GM18511 (cell line): ENCODE data around the gene RUFY1.
"Not testable (repeated sequence)": the region's sequence is repeated elsewhere in the genome, so short reads cannot be mapped to it uniquely, and the experiment has no call there.

Experiments used
- ATAC-seq: cut with Tn5 transposase; IDR thresholded peaks from one replicate; pipeline ENCODE4 v1.9.1; 2021; ENCODE audit warnings: mild to moderate bottlenecking, moderate library complexity; ENCODE audit not compliant: unreplicated experiment

Gene RUFY1

DNA sequence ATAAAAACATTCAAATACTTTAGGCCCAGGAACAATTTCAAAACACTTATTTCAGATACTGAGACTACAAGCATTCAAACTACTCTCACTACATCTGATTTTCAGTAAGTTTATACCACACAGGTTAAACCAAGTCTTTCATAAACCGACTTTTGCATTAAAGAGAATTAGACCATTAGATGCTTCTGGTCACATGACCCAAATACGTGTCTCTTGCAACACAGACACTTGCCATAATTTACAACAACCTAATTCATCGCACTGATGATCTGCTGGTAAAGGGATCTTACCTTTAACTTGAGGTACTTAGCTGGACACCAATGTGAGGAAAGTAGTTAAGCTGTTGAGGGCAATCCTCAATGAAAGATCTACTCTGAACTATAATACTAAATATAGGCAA lies 69.9 kb downstream of the RUFY1 start:
- ATAC-seq, result no peak

DNA sequence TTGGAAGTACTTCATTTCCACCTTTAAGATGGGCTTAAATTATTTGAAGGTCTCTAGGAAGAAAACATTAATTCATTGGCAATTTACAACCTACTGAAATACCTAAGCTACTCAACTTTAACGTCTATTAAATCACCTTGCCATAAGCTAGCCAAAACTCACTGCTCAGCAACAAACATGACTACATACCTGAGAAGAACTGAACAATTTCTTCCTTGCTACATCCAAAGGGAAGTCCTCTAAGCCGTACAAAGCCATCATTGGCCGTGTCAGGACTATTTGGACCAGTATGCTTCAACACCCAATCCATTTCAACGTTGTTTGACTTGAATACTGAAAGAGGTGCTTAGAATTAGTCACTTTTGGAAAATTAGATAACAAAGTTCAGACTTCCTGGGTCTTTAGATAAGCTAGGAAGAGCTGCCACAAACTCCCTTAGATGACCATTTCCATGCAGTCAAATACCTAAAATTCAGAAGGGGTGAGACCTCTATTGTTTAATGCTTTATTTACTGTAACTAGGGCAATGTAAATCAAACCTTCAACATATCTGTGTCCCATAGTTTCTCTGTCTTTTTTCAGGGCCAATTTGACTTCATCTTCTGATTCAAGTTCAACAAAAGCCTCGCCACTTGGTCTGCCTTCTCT lies 70.5 kb downstream of the RUFY1 start:
- ATAC-seq, result no peak

DNA sequence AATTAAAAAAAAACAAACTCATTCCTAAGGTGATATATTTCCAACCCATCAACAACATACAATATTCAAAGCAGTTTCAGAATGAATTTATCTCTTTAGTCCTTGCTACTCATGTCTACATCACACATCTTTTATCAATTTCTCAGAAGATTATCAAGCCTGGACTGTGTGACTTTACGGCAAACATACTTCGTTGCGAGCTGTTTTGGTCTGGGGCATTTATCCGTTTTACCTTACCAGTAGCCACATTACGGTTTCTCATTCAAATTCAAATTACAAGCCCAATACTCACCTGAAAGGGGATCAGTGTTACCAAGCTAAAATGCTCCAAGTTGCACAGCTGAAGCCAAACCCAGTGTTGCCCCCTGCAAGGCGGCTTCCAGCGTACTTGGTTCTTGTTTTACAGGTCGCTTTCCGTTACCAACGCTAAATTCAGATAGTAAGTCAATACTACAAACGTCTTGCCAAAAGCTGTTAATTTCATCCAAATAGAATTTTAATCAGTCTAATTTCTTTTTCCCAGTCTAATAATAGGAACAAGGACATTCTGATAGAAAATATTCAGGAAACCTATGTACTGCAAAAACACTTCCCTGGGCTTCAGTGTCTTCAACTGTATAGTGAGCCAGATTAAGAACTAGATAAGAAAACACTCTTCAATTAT lies 71.3 kb downstream of the RUFY1 start:
- no peak for ATAC-seq

DNA sequence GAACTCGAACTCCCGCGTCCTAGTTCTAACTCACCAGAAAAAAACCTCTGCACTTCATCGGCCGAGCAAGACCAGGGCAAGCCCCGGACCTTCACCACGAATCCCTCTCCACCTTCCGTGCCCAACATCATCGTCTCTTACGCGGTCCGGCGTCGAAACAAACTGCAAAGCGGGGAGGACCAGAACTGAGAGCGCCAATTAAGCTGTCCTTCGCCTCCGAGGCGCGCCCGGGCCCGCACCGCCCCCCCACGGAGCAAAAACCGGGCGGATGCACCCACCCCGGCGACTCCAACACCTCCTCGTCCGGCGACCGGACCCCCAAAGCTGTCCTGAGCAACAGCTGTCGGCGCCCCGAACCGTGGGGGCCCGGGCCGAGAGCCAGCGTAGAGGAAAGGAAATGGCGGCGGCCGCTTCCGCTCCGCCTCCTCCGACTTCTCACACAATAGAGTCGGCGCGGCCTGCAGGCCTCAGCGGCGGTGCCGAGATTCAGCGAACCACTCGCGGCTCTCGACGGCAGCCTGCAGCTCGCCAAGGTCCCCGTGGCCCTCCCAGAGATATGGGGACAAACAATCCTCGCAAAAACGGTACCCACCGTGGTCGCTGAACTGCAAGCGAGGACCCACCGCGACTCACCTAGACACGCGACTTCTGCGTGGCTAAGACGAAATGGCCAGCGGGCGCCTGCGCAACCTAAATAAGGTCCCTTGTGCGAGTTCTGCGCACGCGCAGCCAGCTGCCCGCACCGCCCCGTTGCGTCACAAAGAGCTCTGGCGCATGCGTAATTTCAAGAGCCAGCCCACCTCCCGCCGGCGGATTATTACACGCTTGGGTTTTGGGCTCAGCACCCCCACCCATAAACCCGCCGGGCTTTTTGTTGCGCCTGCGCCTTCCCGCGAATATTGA lies 72.9 kb downstream of the RUFY1 start, which contains the start of gene HNRNPH1:
Gene HNRNPH1, minus strand, starts transcription at position 669 of the 903 bp plus-strand sequence. Its CDS starts 538 bp downstream, at position 131.
- ATAC-seq, result peak; percentile 74

DNA sequence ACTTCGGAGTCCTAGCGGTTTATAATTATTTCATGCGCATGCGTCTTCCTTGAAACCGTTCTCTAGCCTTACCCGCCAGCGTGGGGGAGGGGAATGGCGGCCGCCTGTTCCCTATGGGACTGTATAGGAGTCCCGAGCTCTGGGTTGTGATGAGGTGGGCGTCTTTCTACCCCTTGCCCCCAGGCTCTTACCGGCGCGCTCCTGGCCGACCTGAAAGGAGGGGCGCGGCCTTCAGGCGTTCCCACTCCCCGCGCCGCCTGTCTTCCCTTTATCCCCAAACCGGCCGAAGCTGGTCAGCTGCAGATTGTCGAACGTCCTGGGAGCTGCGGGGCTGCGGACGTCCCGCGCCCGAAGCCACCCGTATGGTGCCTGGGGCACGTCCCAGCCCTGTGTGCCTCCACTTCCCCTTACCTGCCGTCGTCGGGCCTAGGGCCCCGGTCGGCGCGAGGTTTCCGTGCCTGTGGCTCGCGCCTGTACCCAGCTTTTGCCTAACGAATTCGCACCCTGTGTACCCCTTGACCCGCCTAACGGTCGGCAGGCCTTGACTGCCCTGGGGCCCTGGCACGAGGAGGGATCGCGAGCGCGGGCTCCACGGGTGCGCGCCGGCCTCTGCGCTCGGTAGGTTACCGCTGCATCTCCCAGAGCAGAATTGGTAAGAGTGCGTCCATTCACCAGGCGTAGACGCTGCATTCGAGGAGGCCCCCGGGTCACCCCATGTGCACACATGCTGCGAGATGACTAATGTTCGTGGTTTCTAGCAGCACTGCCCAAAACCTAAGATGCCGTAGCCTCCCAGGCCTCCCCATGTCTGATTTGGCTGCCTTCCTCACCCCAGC lies 73.8 kb downstream of the RUFY1 start:
- peak; percentile 18 for ATAC-seq

DNA sequence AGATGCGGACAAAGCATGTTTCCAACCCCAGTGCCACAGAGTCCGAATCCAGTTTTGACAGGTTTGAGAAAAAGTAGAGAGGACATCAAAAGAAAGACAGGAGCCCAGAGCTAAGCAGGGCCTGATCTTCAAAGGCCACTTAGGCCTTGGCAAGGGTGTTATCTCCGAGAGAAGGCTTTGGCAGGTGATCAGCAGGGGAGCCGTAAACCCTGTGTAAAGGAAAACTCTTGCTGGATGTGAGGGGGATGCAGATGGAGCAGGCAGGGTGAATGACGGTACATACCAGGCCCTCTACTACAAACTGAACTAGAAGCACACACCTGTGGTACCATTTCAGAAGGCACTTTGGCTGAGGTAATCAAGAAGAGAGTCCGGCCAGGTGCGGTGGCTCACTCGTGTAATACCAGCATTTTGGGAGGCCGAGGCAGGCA lies 74.5 kb downstream of the RUFY1 start:
- no peak for ATAC-seq

DNA sequence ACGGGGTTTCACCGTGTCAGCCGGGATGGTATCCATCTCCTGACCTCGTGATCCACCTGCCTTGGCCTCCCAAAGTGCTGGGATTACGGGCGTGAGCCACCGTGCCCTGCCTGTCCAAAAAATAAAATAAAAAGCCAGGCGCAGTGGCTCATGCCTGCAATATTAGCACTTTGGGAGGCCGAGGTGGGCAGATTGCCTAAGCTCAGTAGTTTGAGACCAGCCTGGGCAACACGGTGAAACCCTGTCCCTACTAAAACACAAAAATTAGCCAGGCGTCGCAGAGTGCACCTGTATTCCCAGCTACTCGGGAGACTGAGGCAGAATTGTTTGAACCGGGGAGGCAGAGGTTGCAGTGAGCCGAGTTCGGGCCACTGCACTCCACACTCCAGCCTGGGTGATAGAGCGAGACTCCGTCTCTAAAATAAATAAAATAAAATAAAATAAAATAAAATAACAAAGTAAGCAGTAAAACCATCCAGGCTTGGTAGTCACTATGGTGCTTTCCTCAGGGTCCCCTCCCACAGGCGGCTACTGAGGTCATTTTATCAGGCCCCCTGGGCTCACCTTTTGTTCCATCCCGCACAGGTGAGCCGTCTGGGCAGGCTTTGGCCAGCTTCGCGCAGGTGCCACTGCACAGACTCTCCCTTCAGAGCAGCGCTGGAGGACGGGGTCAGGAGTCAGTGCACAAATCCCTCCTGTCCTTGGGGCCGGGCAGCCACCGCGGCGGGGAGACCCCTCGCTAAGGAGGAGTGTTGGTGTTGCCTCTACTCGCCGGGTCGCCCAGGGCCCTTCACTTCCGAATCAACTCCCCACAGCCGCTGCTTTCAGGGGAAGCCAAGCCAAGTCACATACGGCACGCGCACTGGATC lies 83.4 kb downstream of the RUFY1 start:
- peak; percentile 72 for ATAC-seq

DNA sequence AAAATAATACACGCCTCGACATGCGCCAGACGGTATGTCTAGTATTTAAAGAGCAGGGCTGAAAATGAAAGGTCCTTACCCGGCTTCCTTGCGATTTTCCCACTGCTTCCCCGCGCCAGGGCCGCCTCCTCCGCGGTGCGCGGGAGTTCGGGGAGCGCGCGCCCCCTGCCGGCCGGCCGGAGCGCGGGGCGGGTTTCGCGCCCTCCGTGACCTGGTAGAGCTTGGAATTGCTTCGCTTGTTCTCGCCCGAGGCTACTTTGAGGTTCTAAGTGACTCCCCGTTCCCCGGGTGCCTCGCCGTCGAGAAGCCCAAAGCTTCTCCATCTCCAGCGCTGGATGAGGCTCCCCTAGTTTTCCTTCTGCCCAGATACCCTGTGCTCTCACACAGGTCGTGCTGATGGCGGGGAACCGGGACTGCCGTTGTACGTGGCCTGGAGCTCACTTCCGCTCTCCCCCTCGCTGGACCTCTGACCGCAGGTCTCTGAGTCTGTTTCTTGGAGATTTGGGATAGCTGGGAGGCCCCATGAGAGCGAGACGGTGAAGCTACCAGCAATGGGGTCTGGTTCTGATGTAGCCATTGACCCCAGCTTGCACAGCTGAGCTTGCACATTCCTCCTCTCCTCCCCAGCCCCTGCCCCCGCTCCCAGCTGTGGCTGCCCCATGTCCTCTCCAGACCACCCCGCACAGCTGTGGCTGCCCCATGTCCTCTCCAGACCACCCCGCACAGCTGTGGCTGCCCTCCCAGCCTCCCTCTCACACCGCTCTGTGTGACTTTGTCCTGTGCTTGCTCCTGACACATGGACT lies 84.2 kb downstream of the RUFY1 start:
- peak; percentile 94 for ATAC-seq

GRCh38 chr5:179639296-179639695 lies 88.9 kb downstream of the RUFY1 start:
- not testable (repeated sequence) for ATAC-seq

DNA sequence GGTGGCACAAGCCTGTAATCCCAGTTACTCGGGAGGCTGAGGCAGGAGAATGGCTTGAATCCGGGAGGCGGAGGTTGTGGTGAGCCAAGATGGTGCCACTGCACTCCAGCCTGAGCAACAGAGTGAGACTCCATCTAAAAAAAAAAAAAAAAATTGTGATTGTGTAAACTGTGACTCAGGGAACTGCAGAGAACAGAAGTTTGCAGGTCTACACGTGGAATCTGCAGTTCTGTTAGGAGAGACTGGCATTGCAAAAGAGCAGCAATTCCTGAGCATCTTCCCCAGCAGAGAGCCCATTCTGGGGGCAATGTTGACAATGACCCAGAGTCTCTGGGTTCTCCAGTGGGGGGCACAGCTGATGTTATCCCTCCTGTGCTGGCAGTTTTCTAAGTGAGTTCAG lies 91.4 kb downstream of the RUFY1 start:
- ATAC-seq, result not testable (repeated sequence)

- ATAC-seq, result not testable (repeated sequence)
Observed at GRCh38 chr5:179642626-179643025, 92.3 kb downstream of the RUFY1 start.

DNA sequence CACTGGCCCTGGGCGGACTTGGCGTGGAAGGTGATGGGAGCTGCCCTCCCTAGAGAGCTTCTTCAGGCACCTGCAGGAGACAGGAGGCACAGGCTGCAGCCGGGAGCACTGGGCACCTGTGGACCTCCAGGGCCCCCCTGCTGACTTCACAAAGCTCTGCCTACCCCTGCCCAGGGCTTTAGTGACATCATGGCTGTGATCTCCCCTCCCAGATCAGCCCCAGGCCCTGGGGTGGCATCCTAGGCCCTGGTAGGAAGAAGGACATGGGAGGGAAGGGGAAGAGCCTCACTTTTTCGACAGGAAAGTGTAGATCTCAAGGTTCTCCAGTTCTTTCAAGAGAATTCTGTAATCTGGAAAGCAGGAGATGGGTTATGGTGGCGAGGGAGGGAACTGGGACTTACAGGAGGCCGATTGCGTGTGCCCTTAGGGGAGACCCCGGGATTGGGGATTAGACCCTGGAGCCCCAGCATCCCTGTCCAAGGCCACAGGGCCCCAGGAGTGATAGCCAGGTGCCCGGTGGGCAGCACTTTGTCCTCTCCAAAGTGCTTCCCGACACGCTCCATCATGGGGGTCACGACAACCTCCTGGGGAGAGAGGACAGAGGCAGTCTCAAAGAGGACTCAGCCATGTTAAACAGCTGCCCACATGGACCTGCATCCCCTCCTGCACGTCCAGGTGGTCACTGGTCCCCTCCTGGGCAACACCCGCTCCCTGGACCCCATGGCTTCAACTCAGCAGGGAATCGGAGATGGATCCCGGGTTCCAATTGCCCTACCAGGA lies 93.0 kb downstream of the RUFY1 start:
- ATAC-seq, result not testable (repeated sequence)

DNA sequence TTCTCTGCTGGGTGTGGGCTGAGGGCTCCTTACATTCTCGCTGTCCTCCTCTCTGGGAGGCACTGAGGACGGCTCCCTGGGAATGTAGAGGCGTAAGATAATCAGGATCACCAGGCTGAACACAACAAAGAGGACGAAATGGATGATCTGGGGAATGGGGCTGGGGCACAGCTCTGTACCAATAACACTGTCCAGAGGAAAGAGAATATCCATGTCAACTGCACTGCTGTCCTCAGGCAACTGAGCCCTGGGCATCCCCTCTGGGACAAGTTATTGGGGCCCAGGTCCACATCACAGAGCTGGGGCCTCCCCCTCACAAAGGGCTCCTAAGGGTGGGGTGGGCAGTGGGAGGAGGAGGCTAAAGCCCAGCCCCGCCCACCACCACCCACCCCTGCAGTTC lies 94.4 kb downstream of the RUFY1 start:
- not testable (repeated sequence) for ATAC-seq

DNA sequence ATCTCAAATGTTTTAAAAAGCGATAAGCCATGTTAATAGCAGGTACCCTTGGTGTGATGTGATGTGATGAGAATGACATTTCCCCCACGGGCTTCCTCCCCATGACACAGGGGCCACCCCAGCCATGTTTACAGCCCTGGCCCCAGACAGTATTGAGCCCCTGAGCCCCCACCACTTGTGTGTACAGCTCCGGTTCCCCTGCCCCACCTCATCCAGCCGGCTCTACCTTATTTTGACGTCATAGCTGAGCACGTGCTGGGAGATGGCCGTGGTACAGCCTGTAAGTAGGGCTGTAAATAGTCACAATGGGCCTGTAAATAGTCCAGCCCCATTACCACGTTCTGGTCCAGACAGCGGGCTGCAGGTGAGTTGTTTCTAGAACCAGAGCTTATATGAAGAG lies 98.1 kb downstream of the RUFY1 start:
- ATAC-seq, result no peak

DNA sequence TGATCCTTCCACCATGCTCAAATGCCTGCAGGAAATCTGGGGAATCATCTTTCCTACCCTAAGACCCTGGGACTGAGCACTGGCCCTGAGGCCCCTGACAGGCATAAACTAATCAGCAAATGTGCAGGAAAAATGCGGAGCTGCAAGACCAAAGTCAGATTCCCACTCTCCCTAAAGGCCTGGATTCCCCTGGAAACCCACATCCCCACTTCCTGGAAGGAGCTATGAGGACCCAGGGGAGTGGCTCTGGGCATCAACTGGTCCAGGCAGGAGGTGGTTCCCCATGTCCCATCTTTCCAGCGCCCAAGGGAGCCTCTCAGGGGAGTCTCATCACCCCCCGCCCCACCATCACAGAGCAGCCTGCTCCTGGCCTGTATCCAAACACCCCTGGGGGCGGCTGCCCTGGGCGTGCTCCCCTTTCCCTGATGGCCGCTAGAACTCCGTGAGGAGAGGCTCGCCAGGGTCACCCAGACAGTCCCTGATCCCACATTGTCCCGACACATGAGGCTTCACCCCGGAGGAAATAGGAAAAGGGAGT lies 98.9 kb downstream of the RUFY1 start:
- ATAC-seq, result not testable (repeated sequence)

DNA sequence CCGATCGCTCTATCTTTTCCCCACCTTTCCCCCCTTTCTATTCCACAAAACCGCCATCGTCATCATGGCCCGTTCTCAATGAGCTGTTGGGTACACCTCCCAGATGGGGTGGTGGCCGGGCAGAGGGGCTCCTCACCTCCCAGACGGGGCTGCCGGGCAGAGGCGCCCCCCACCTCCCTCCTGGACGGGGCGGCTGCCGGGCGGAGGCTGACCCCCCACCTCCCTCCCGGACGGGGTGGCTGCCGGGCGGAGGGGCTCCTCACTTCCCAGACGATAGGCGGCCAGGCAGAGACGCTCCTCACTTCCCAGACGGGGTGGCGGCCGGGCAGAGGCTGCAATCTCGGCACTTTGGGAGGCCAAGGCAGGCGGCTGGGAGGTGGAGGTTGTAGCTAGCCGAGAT lies 99.9 kb downstream of the RUFY1 start:
- ATAC-seq, result not testable (repeated sequence)

DNA sequence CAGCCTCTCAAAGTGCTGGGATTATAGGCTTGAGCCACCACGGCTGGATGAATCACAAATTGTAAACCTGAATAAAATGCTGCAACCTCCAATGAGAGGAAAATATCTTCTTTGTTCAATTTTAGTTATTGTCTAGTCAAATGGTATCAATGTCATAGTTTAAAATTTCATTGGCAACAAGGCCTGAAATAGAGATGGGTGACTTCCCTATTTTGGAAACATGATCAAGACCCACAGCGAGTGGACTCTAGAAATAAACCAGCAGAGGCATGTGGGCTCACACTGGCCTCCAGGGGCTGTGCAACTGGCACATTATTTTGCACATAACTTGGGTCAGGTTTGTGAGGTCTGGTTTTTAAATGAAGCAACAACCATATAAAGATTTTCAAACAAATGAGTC lies 102.8 kb downstream of the RUFY1 start:
- not testable (repeated sequence) for ATAC-seq
